ENCODE results near the gene ZFAND3. TPM values are rescaled to one million over a fixed set of nuclear protein-coding genes. Genes with fewer than 3 reads are reported as not detected.

ZFAND3 gene
- total RNA-seq, 1 donor from 2014 or later = 66.9 TPM

- Mint-ChIP-seq H3K27ac (no peak overlapping the region), H3K9me3 (no peaks in the 10 kb centered on the region), H3K4me1 (ENCODE audit: unreplicated experiment) (peaks cover 59% of the 10 kb centered on the region), H3K27me3 (peaks cover 8% of the 10 kb centered on the region), H3K36me3 (no peaks in the 10 kb centered on the region), H3K4me3 (no peak overlapping the region)
- TF ChIP-seq, protein P1, sequence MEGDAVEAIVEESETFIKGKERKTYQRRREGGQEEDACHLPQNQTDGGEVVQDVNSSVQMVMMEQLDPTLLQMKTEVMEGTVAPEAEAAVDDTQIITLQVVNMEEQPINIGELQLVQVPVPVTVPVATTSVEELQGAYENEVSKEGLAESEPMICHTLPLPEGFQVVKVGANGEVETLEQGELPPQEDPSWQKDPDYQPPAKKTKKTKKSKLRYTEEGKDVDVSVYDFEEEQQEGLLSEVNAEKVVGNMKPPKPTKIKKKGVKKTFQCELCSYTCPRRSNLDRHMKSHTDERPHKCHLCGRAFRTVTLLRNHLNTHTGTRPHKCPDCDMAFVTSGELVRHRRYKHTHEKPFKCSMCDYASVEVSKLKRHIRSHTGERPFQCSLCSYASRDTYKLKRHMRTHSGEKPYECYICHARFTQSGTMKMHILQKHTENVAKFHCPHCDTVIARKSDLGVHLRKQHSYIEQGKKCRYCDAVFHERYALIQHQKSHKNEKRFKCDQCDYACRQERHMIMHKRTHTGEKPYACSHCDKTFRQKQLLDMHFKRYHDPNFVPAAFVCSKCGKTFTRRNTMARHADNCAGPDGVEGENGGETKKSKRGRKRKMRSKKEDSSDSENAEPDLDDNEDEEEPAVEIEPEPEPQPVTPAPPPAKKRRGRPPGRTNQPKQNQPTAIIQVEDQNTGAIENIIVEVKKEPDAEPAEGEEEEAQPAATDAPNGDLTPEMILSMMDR (conservative IDR thresholded peaks at IDR 0.05) = no peak
- DNase-seq (ENCODE audit: extremely low spot score, unreplicated experiment) = no peak
Measured at GRCh38 chr6:37779902-37780628, 39.5 kb upstream of the ZFAND3 start.

GRCh38 chr6:37781788-37782187 lies 37.7 kb upstream of the ZFAND3 start:
- no peaks in the 10 kb centered on the region for H3K9me3 Mint-ChIP-seq
- no peak overlapping the region for H3K4me3 Mint-ChIP-seq
- no peaks in the 10 kb centered on the region for H3K36me3 Mint-ChIP-seq
- H3K4me1 Mint-ChIP-seq (ENCODE audit: unreplicated experiment) = peaks cover 60% of the 10 kb centered on the region
- peaks cover 13% of the 10 kb centered on the region for H3K27me3 Mint-ChIP-seq
- DNase-seq (ENCODE audit: extremely low spot score, unreplicated experiment) = no peak
- TF ChIP-seq, protein P1 (conservative IDR thresholded peaks at IDR 0.05) = no peak
- no peak overlapping the region for H3K27ac Mint-ChIP-seq

DNA sequence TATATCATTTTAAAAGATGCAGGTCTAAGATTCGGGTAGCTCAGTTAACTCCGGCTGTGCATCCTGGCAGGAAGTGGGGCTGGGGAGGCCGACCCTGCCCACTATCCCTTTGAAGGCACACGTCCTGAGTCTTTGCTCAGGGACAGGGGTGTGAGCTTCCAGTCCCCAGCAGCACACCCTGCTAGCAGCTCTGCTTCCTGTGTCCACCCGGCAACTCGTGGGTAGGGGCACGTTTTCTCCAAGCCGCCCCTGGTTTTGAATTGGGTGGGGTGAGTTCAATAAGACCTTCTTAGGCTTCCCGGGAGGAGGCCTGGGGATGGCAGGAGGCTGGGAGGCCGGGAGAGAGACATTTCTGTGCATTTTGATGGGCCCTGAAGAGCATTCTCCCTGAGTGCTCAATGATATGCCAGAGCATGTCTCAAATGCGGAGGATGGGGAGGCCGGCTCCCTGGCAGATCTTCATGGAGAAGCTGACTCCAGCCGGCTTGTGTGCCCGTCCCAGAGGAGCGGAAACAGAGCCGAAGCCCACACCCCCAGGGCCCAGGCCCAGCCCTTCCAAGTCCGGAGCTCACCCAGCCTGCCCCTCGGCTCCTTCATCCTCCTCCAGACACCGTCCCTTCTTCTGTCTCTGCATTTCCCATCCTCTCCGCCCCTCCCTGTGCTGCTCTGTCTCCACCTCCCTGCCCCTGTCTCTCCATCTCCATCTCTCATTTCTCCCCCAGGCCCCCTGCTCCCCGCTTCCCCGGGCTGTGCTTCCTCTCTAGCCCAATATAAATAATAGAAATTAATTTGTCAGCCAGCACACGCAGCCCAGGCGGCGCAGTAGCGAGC lies 36.3 kb upstream of the ZFAND3 start:
- peak overlapping the region; percentile 80 for H3K27ac Mint-ChIP-seq
- TF ChIP-seq, protein P1 (conservative IDR thresholded peaks at IDR 0.05) = no peak
- DNase-seq (ENCODE audit: extremely low spot score, unreplicated experiment) = no peak
- no peaks in the 10 kb centered on the region for H3K9me3 Mint-ChIP-seq
- peak overlapping the region; percentile 83 for H3K4me3 Mint-ChIP-seq
- no peaks in the 10 kb centered on the region for H3K36me3 Mint-ChIP-seq
- H3K4me1 Mint-ChIP-seq (ENCODE audit: unreplicated experiment) = peaks cover 47% of the 10 kb centered on the region
- H3K27me3 Mint-ChIP-seq = peaks cover 13% of the 10 kb centered on the region

DNA sequence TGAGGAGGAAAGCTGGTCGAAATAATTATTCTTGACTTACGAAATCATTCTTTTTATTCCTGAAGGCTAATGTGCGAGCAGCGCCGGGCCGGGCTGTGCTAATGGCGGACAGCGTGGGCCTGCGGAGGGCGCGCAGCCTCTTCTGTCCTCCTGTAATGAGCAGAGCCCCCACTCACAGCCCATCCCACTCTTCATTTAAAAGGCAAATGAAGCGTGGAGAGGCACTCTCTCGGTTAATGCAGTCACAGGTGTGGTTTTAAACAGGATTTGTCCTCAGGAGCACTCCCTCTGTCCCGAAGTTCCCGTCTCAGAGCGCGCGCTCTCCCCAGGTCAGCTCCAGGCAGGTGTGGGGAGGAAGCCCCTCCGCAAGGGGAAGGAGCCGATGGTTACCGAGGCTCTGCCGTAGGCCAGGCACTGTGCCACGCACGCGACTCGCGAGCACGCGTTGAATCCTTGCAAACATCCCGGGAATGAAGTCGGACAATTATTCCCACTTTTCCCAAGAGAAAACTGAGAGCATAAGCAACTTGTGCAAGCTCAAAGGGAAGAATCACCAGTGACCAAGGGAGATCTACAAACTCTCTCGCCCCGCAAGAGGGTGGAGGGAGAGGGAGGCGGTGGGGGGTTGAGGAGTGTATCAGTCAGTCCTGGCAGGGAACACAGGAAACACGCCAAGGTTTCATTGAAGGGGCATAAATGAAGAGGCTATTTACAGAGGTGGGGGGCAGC lies 35.5 kb upstream of the ZFAND3 start:
- peaks cover 13% of the 10 kb centered on the region for H3K27me3 Mint-ChIP-seq
- DNase-seq (ENCODE audit: extremely low spot score, unreplicated experiment) = no peak
- H3K4me3 Mint-ChIP-seq = peak overlapping the region; percentile 83
- peaks cover 43% of the 10 kb centered on the region for H3K4me1 Mint-ChIP-seq (ENCODE audit: unreplicated experiment)
- peak overlapping the region; percentile 80 for H3K27ac Mint-ChIP-seq
- H3K36me3 Mint-ChIP-seq = no peaks in the 10 kb centered on the region
- TF ChIP-seq, protein P1 (conservative IDR thresholded peaks at IDR 0.05) = no peak
- H3K9me3 Mint-ChIP-seq = no peaks in the 10 kb centered on the region

DNA sequence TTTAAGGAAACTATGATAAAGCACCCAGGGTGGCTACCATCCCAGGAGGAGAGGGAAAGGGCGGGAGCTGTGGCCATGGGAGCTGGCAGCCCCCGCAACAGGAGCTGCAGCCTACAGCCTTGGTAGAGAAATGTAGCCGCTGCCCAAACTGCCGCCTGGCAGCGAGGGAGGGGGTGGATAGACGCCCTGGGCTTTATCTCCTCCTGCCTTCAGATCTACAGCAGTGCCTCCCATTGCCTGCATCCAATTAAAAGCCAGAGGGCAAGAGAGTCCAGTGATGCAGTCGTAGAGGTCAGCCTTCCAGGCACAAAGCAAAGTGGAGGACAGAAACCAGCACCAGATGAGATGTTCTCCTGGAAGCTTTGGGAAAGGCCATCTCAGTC lies 35.0 kb upstream of the ZFAND3 start:
- TF ChIP-seq, protein P1 (conservative IDR thresholded peaks at IDR 0.05) = no peak
- Mint-ChIP-seq H3K9me3 (no peaks in the 10 kb centered on the region), H3K4me1 (ENCODE audit: unreplicated experiment) (peaks cover 41% of the 10 kb centered on the region), H3K27ac (no peak overlapping the region), H3K36me3 (no peaks in the 10 kb centered on the region), H3K27me3 (peaks cover 13% of the 10 kb centered on the region), H3K4me3 (peak overlapping the region; percentile 57)
- no peak for DNase-seq (ENCODE audit: extremely low spot score, unreplicated experiment)

Data from type B pancreatic cell (in vitro differentiated cells).